ENCODE measurements around the gene VDR. TPM values are rescaled to one million over a fixed set of nuclear protein-coding genes. Genes with fewer than 3 reads are reported as not detected.

The VDR gene
- total RNA-seq, 1 donor = 32.2 TPM

- H3K79me2 ChIP-seq (ENCODE audit: insufficient read depth, low read length) = peaks cover 9% of the 10 kb centered on the region
- no peak overlapping the region for H2AFZ ChIP-seq (ENCODE audit: low read length)
- no peaks in the 10 kb centered on the region for H3K27me3 ChIP-seq (ENCODE audit: insufficient read depth, low read length)
- peak; percentile 15 for DNase-seq (ENCODE audit: insufficient read length, low spot score, missing footprints)
- peaks cover 9% of the 10 kb centered on the region for H4K20me1 ChIP-seq (ENCODE audit: insufficient read depth, low read length)
- no peak overlapping the region for H3K4me2 ChIP-seq (ENCODE audit: insufficient read depth, low read length)
- peaks cover 17% of the 10 kb centered on the region for H3K36me3 ChIP-seq (ENCODE audit: insufficient read depth, low read length)
- no peak overlapping the region for H3K4me3 ChIP-seq (ENCODE audit: insufficient read depth, low read length)
- no peak for TF ChIP-seq CTCF (IDR thresholded peaks at IDR 0.05; ENCODE audit: extremely low read depth, low read depth, low read length)
- H3K27ac ChIP-seq (ENCODE audit: low read depth, low read length) = no peak overlapping the region
- H3K4me1 ChIP-seq (ENCODE audit: insufficient read depth, low read length) = peaks cover 47% of the 10 kb centered on the region
- H3K9me3 ChIP-seq (ENCODE audit: low read depth, low read length) = no peaks in the 10 kb centered on the region
These were observed 21.8 kb downstream of the VDR start for GRCh38 chr12:47882781-47883546.

- Histone ChIP-seq H3K9me3 (ENCODE audit: low read depth, low read length) (no peaks in the 10 kb centered on the region), H3K4me1 (ENCODE audit: insufficient read depth, low read length) (peaks cover 47% of the 10 kb centered on the region), H2AFZ (ENCODE audit: low read length) (no peak overlapping the region), H4K20me1 (ENCODE audit: insufficient read depth, low read length) (peaks cover 9% of the 10 kb centered on the region), H3K36me3 (ENCODE audit: insufficient read depth, low read length) (peaks cover 22% of the 10 kb centered on the region), H3K27ac (ENCODE audit: low read depth, low read length) (peak overlapping the region; percentile 78), H3K4me3 (ENCODE audit: insufficient read depth, low read length) (no peak overlapping the region), H3K4me2 (ENCODE audit: insufficient read depth, low read length) (peak overlapping the region; percentile 32), H3K27me3 (ENCODE audit: insufficient read depth, low read length) (no peaks in the 10 kb centered on the region), H3K79me2 (ENCODE audit: insufficient read depth, low read length) (peaks cover 9% of the 10 kb centered on the region)
- peak; percentile 94 for DNase-seq (ENCODE audit: insufficient read length, low spot score, missing footprints)
- no peak for TF ChIP-seq CTCF (IDR thresholded peaks at IDR 0.05; ENCODE audit: extremely low read depth, low read depth, low read length)
These were observed 22.9 kb downstream of the VDR start for GRCh38 chr12:47881826-47882427.

GRCh38 chr12:47881051-47881450 is 23.7 kb downstream of the VDR start:
- Histone ChIP-seq H3K9me3 (ENCODE audit: low read depth, low read length) (no peaks in the 10 kb centered on the region), H3K79me2 (ENCODE audit: insufficient read depth, low read length) (peaks cover 12% of the 10 kb centered on the region), H3K27me3 (ENCODE audit: insufficient read depth, low read length) (no peaks in the 10 kb centered on the region), H3K4me3 (ENCODE audit: insufficient read depth, low read length) (no peak overlapping the region), H3K27ac (ENCODE audit: low read depth, low read length) (no peak overlapping the region), H4K20me1 (ENCODE audit: insufficient read depth, low read length) (peaks cover 9% of the 10 kb centered on the region), H2AFZ (ENCODE audit: low read length) (no peak overlapping the region), H3K36me3 (ENCODE audit: insufficient read depth, low read length) (peaks cover 27% of the 10 kb centered on the region), H3K4me1 (ENCODE audit: insufficient read depth, low read length) (peaks cover 38% of the 10 kb centered on the region), H3K4me2 (ENCODE audit: insufficient read depth, low read length) (no peak overlapping the region)
- TF ChIP-seq CTCF (IDR thresholded peaks at IDR 0.05; ENCODE audit: extremely low read depth, low read depth, low read length) = no peak
- DNase-seq (ENCODE audit: insufficient read length, low spot score, missing footprints) = no peak

- Histone ChIP-seq H4K20me1 (ENCODE audit: insufficient read depth, low read length) (peaks cover 8% of the 10 kb centered on the region), H3K27me3 (ENCODE audit: insufficient read depth, low read length) (no peaks in the 10 kb centered on the region), H3K36me3 (ENCODE audit: insufficient read depth, low read length) (peaks cover 27% of the 10 kb centered on the region), H2AFZ (ENCODE audit: low read length) (no peak overlapping the region), H3K4me3 (ENCODE audit: insufficient read depth, low read length) (no peak overlapping the region), H3K9me3 (ENCODE audit: low read depth, low read length) (no peaks in the 10 kb centered on the region), H3K4me1 (ENCODE audit: insufficient read depth, low read length) (peaks cover 28% of the 10 kb centered on the region), H3K27ac (ENCODE audit: low read depth, low read length) (no peak overlapping the region), H3K79me2 (ENCODE audit: insufficient read depth, low read length) (peaks cover 2% of the 10 kb centered on the region), H3K4me2 (ENCODE audit: insufficient read depth, low read length) (no peak overlapping the region)
- DNase-seq (ENCODE audit: insufficient read length, low spot score, missing footprints) = no peak
- no peak for TF ChIP-seq CTCF (IDR thresholded peaks at IDR 0.05; ENCODE audit: extremely low read depth, low read depth, low read length)
These were observed 25.8 kb downstream of the VDR start for GRCh38 chr12:47878918-47879481.

Measured in osteoblast (primary cell).